Heart left ventricle (tissue), 16 donors: ENCODE measurements around the gene RAB40A. TPM values are rescaled to one million over a fixed set of nuclear protein-coding genes. Genes with fewer than 3 reads are reported as not detected.

Source experiments
- ATAC-seq, 4 donors: fragments of 200-7000 bp; cut with Tn5 transposase; one replicate each; pipeline ENCODE4 v1.9.1; 2020 to 2022; ENCODE audit warnings: moderate library complexity in 4 of 4, mild to moderate bottlenecking in 3 of 4, moderate number of reproducible peaks in 1 of 4
- DNase-seq, 5 donors: peaks; one replicate each; pipeline ENCODE4 v3.0.0-alpha.2; 2020
- H3K27ac ChIP-seq, 12 donors: fragments of 200-600 bp; sonication (generic) in 4 of 12; one replicate each; pipeline versions ENCODE4 v1.5.0 to v1.8.0; 2016 to 2022; ENCODE audit warnings: mild to moderate bottlenecking in 2 of 12
- H3K27me3 ChIP-seq, 9 donors: fragments of 200-600 bp; sonication (generic) in 2 of 9; one replicate each; pipeline versions ENCODE4 v1.5.1 to v1.8.0; 2016 to 2022; ENCODE audit warnings: mild to moderate bottlenecking in 3 of 9
- H3K36me3 ChIP-seq, 9 donors: fragments of 200-600 bp; sonication (generic) in 2 of 9; one replicate each; pipeline versions ENCODE4 v1.5.0 to v1.8.0; 2018 to 2022; ENCODE audit warnings: mild to moderate bottlenecking in 2 of 9
- H3K4me1 ChIP-seq, 12 donors: fragments of 200-600 bp; sonication (generic) in 4 of 12; one replicate each; pipeline versions ENCODE4 v1.5.0 to v1.8.0; 2016 to 2022; ENCODE audit warnings: mild to moderate bottlenecking in 3 of 12
- H3K4me3 ChIP-seq, 12 donors: fragments of 200-600 bp; sonication (generic) in 4 of 12; one replicate each; pipeline versions ENCODE4 v1.5.0 to v1.8.0; 2017 to 2022; ENCODE audit warnings: mild to moderate bottlenecking in 9 of 12, moderate library complexity in 4 of 12
- H3K9me3 ChIP-seq, 12 donors: fragments of 200-600 bp; sonication (generic) in 4 of 12; one replicate each; pipeline versions ENCODE4 v1.5.0 to v1.8.0; 2016 to 2022; ENCODE audit warnings: mild to moderate bottlenecking in 1 of 12
- CTCF ChIP-seq, 12 donors: fragments of 200-600 bp; sonication (generic) in 4 of 12; IDR thresholded peaks; one replicate each; pipeline versions ENCODE4 v1.5.0 to v1.8.0; 2018 to 2022; ENCODE audit warnings: antibody characterized with exemption in 12 of 12, mild to moderate bottlenecking in 5 of 12
- POLR2A ChIP-seq, 2 donors: fragments of 450-650 bp; IDR thresholded peaks; one replicate each; pipeline ENCODE4 v1.6.1; 2017; ENCODE audit warnings: antibody characterized with exemption in 2 of 2, mild to moderate bottlenecking in 2 of 2, moderate library complexity in 2 of 2
- WGBS, 4 donors: extraction: QIAGEN DNeasy Blood & Tissue Kit in 2 of 4; methylation state at CpG; one replicate each; pipeline versions ENCODE4 v1.1.5 to v1.1.7; 2013 to 2018; 5-methylcytosine and 5-hydroxymethylcytosine counted together
- intact Hi-C, 10 donors: fragments of 100-400 bp; cut with DNase I; formaldehyde crosslinking; loops; one replicate each; pipeline versions ENCODE4 v1.11.1 to v1.14.2; 2022
- polyA plus RNA-seq, 2 donors: library from polyadenylated mRNA; stranded (reverse); fragments of 200-250 nt; gene quantifications; one replicate each; pipeline ENCODE4 v1.2.3, GENCODE V29; 2013
- total RNA-seq, 9 donors: library from RNA; depleted of rRNA in 2 of 9; stranded (reverse); fragments of >200 nt in 2 of 9; fragmentation: NEBNext Ultra II Directional in 3 of 9; extraction: Animal tissue kit (Norgen Biotek cat#: 25700) in 3 of 9; gene quantifications; one replicate each; pipeline versions ENCODE4 v1.1.0 to v1.2.4, GENCODE V29; 2016 to 2023
- donor health status: ischemic (EF 13 %, LVEDD 7.1; RV severe dilation, severe dysfunction).
- donor health status: healthy with polysubstance abuse.
- donor health status: DM: no; HTN: yes; CAD: no.
- donor health status: DM: no; HTN: no; CAD: no.
- donor health status: ischemic (EF 25% LVEDD 6.9; RV normal size, moderate dysfunction).
- donor health status: ischemic (EF 25% LVEDD 5.7; RV mildly dilated, moderate dysfunction).
- donor health status: healthy.
- donor health status: DM: yes; HTN: yes; CAD: no.
- donor health status: ischemic (EF 35%, LVEDD 5.7; RV mildly dilated, moderate dysfunction).
- donor health status: nonischemic (EF 11% LVEDD 7.7; RV severe dilation, severe dysfunction).
- donor health status: DM: yes; HTN: yes; CAD: no.
- donor health status: PGD.
- donor health status: ischemic (EF 29% LVEDD 5.4; RV normal size, mild dysfunction).
- donor health status: nonischemic (EF 23%, LVEDD 6.1; RV moderate dilation, normal function).

The RAB40A gene
- total and polyA plus RNA-seq, 11 donors = 0.11 to 0.43 (median 0.13) TPM; not detected in 6

GRCh38 chrX:103453655-103454054, 65.6 kb downstream of the RAB40A start:
- TF ChIP-seq CTCF (IDR thresholded peaks at IDR 0.05) (no peak), POLR2A (IDR thresholded peaks at IDR 0.05) (no peak)
- Histone ChIP-seq H3K4me1 (no peaks in the 10 kb centered on the region), H3K4me3 (no peak overlapping the region), H3K9me3 (peaks cover 0 to 6% (median 0%) of the 10 kb centered on the region in 12 donors), H3K36me3 (no peaks in the 10 kb centered on the region), H3K27ac (no peak overlapping the region), H3K27me3 (no peaks in the 10 kb centered on the region)
- 72 to 83% (median 78%) methylated on average over 2 of the region's 2 CpGs for WGBS, 4 donors
- ATAC-seq = no peak
- DNase-seq = no peak
- intact Hi-C loops = no loop called here

Other genes with a start within 250 kb of the RAB40A start
- under 1 TPM in 4 of 9 donors, not detected in 5; 0.27 to 0.52 (median 0.38) TPM for gene TCEAL5, start 242.7 kb downstream of the RAB40A start, total RNA-seq
- gene TCEAL5, start 242.7 kb downstream of the RAB40A start, polyA plus RNA-seq = under 1 TPM; 0.19 TPM
- gene BEX2, start 208.5 kb downstream of the RAB40A start, total RNA-seq = 1 to 10 TPM in 6 of 9 donors, under 1 TPM in 2, not detected in 1; 0.35 to 4.9 (median 1.7) TPM
- 1 to 10 TPM; 1.1 to 6.6 TPM for gene BEX2, start 208.5 kb downstream of the RAB40A start, polyA plus RNA-seq
- 1 to 10 TPM; 1.5 to 5.8 (median 3.1) TPM for gene TCEAL7, start 189.2 kb downstream of the RAB40A start, total RNA-seq
- gene TCEAL7, start 189.2 kb downstream of the RAB40A start, polyA plus RNA-seq = 1 to 10 TPM; 2.6 to 3.1 TPM
- 10 to 100 TPM; 15.7 to 60.3 (median 27.1) TPM for gene TCEAL9, start 163.0 kb downstream of the RAB40A start, total RNA-seq
- gene TCEAL9, start 163.0 kb downstream of the RAB40A start, polyA plus RNA-seq = 10 to 100 TPM; 56.5 to 59.7 TPM
- 100 to 1,000 TPM; 109 to 153 (median 122) TPM for gene BEX3, start 143.0 kb downstream of the RAB40A start, total RNA-seq
- gene BEX3, start 143.0 kb downstream of the RAB40A start, polyA plus RNA-seq = 10 to 100 TPM; 74.4 to 85.3 TPM
- 10 to 100 TPM; 50.9 to 75.3 (median 64.8) TPM for gene TCEAL4, start 66.0 kb upstream of the RAB40A start, total RNA-seq
- gene TCEAL4, start 66.0 kb upstream of the RAB40A start, polyA plus RNA-seq = 100 to 1,000 TPM; 105 to 176 TPM
- 10 to 100 TPM; 16.1 to 26.0 (median 20.2) TPM for gene TCEAL3, start 88.5 kb upstream of the RAB40A start, total RNA-seq
- 10 to 100 TPM; 30.3 to 37.7 TPM for gene TCEAL3, start 88.5 kb upstream of the RAB40A start, polyA plus RNA-seq
- gene TCEAL1, start 109.5 kb upstream of the RAB40A start, total RNA-seq = 10 to 100 TPM; 18.8 to 33.2 (median 23.6) TPM
- 10 to 100 TPM; 16.4 to 23.1 TPM for gene TCEAL1, start 109.5 kb upstream of the RAB40A start, polyA plus RNA-seq
- 100 to 1,000 TPM; 148 to 238 (median 189) TPM for gene MORF4L2, start 167.2 kb upstream of the RAB40A start, total RNA-seq
- 100 to 1,000 TPM; 102 to 511 TPM for gene MORF4L2, start 167.2 kb upstream of the RAB40A start, polyA plus RNA-seq
- not detected for gene TMEM31, start 191.4 kb upstream of the RAB40A start, total RNA-seq
- under 1 TPM in 1 of 2 donors, not detected in 1; 0.38 TPM for gene TMEM31, start 191.4 kb upstream of the RAB40A start, polyA plus RNA-seq